GM12878 (cell line): ENCODE results near the gene TBCE. TPM values are rescaled to one million over a fixed set of nuclear protein-coding genes. Genes with fewer than 3 reads are reported as not detected.
"Not testable (repeated sequence)": the region's sequence is repeated elsewhere in the genome, so short reads cannot be mapped to it uniquely, and the experiment has no call there.

Source experiments
- ATAC-seq: fragments of 200-7000 bp; cut with Tn5 transposase; 3 replicates; pipeline ENCODE4 v1.9.1; 2020; ENCODE audit warnings: mild to moderate bottlenecking, moderate library complexity
- BruUV-seq: library from RNA; stranded (reverse); fragments of 400-500 nt; replicated peaks from 2 replicates; lab custom pipeline; 2021; lab: Mats Ljungman, UMichigan
- CTCF ChIA-PET: fragments of 300-600 bp; sonication (Branson Sonifier 250); formaldehyde crosslinking; extraction: SDS; loops from one replicate; lab custom pipeline; 2021; ENCODE audit warnings: inconsistent platforms; lab: Yijun Ruan, JAX
- POLR2A ChIA-PET: fragments of 350-600 bp; formaldehyde crosslinking; extraction: SDS; loops from one replicate; lab custom pipeline; 2021; ENCODE audit warnings: inconsistent platforms; lab: Charles Lee
- RAD21 ChIA-PET: fragments of 300-600 bp; sonication (Branson Sonifier 250); formaldehyde crosslinking; loops from one replicate; lab custom pipeline; 2023; ENCODE audit warnings: antibody characterized with exemption; ENCODE audit not compliant: unreplicated experiment; lab: Charles Lee
- SMC1A ChIA-PET: fragments of 300-600 bp; sonication (Branson Sonifier 250); formaldehyde crosslinking; loops from one replicate; lab custom pipeline; 2023; ENCODE audit not compliant: unreplicated experiment, uncharacterized antibody; lab: Charles Lee
- DNase-seq: peaks from one replicate; pipeline ENCODE4 v3.0.0-alpha.2; 2011; ENCODE audit warnings: low read depth, low spot score
- FAIRE-seq: peaks from 3 replicates; lab custom pipeline; 2011; peaks lifted over from hg19 to GRCh38; lab: Jason Lieb, UNC
- H2AFZ ChIP-seq: 2 replicates; pipeline ENCODE4 v1.6.0; 2011; ENCODE audit warnings: low read depth, low read length, control low read depth; ENCODE audit not compliant: control insufficient read depth
- H3K27ac ChIP-seq: 2 replicates; pipeline ENCODE4 v1.5.1; 2011; ENCODE audit warnings: control low read depth; ENCODE audit not compliant: control insufficient read depth, insufficient read depth
- H3K27me3 ChIP-seq, 2 experiments: replicated peaks in 1 of 2; 2 replicates each; pipeline versions ENCODE4 v1.6.0 to v1.6.1; 2011; ENCODE audit warnings: low read length in 1 of 2; ENCODE audit not compliant: control insufficient read depth in 2 of 2, insufficient read depth in 2 of 2
- H3K36me3 ChIP-seq, 2 experiments: 2 replicates each; pipeline ENCODE4 v1.5.1; 2011; ENCODE audit warnings: low read length in 1 of 2; ENCODE audit not compliant: control insufficient read depth in 2 of 2, insufficient read depth in 2 of 2
- H3K4me1 ChIP-seq: 2 replicates; pipeline ENCODE4 v1.6.1; 2011; ENCODE audit warnings: mild to moderate bottlenecking, low read length, moderate library complexity, mixed read lengths; ENCODE audit not compliant: control insufficient read depth, insufficient read depth
- H3K4me2 ChIP-seq: 2 replicates; pipeline ENCODE4 v1.6.0; 2011; ENCODE audit warnings: control low read depth; ENCODE audit not compliant: control insufficient read depth, insufficient read depth
- H3K4me3 ChIP-seq: fragments of 200-600 bp; sonication (generic); 2 replicates; pipeline ENCODE4 v1.5.1; 2016
- H3K79me2 ChIP-seq: 2 replicates; pipeline ENCODE4 v1.6.0; 2011; ENCODE audit warnings: low read length; ENCODE audit not compliant: control insufficient read depth, insufficient read depth
- H3K9ac ChIP-seq: 2 replicates; pipeline ENCODE4 v1.8.0; 2011; ENCODE audit warnings: low read length, control low read depth, mixed read lengths; ENCODE audit not compliant: control insufficient read depth, insufficient read depth
- H3K9me3 ChIP-seq: replicated peaks from 3 replicates; pipeline ENCODE4 v1.5.1; 2011; ENCODE audit warnings: mild to moderate bottlenecking, low read length; ENCODE audit not compliant: control insufficient read depth, insufficient read depth
- H4K20me1 ChIP-seq: 2 replicates; pipeline ENCODE4 v1.6.0; 2011; ENCODE audit not compliant: control insufficient read depth, insufficient read depth
- IKZF1 ChIP-seq: fragments of 450-650 bp; conservative IDR thresholded peaks from 2 replicates; pipeline ENCODE4 v1.6.1; 2017; ENCODE audit warnings: antibody characterized with exemption, mild to moderate bottlenecking
- MEF2B ChIP-seq: fragments of 450-650 bp; IDR thresholded peaks from 2 replicates; pipeline ENCODE4 v1.6.1; 2018; ENCODE audit warnings: mild to moderate bottlenecking, moderate library complexity; ENCODE audit not compliant: partially characterized antibody, poor library complexity, severe bottlenecking
- MYB ChIP-seq: fragments of 150-350 bp; IDR thresholded peaks from 2 replicates; pipeline ENCODE4 v1.6.1; 2014; ENCODE audit warnings: mild to moderate bottlenecking, low read depth, low read length, borderline replicate concordance
- PAX5 ChIP-seq: IDR thresholded peaks from 2 replicates; pipeline ENCODE4 v1.6.1; 2011; ENCODE audit warnings: low read depth, low read length, borderline replicate concordance
- RB1 ChIP-seq: fragments of 450-650 bp; formaldehyde crosslinking; IDR thresholded peaks from 2 replicates; pipeline ENCODE4 v1.6.1; 2017; ENCODE audit warnings: mild to moderate bottlenecking, borderline replicate concordance
- SMAD5 ChIP-seq: IDR thresholded peaks from 2 replicates; pipeline ENCODE4 v1.6.1; 2016; ENCODE audit warnings: antibody characterized with exemption, low read depth
- WGBS: methylation state at CpG from one replicate; pipeline ENCODE4 v1.1.6; 2016; ENCODE audit warnings: low lambda C conversion rate; ENCODE audit not compliant: insufficient replicate concordance, insufficient coverage; ENCODE audit errors: missing lambda C conversion rate; 5-methylcytosine and 5-hydroxymethylcytosine counted together
- in situ Hi-C: fragments of 300-500 bp; cut with MboI; formaldehyde crosslinking; loops from 9 replicates; pipeline ENCODE4 v1.14.3; 2018; ENCODE audit warnings: mixed read lengths
- intact Hi-C: fragments of 100-400 bp; cut with micrococcal nuclease; formaldehyde crosslinking; loops from one replicate; pipeline ENCODE4 v1.14.2; 2022; ENCODE audit not compliant: unreplicated experiment
- polyA plus RNA-seq, 11 experiments: library from polyadenylated mRNA; depleted of rRNA in 4 of 11; unstranded in 6 of 11; stranded (reverse) in 5 of 11; fragments of >200 nt; fragmentation: Nextera tagmentation in 4 of 11; fragmentation: Illumina TruSeq in 1 of 11; extraction: Ambion mirVana in 4 of 11; extraction: Trizol in 1 of 11; gene quantifications; 1 replicate in 1 of 11; 2 replicates in 10 of 11; pipeline versions ENCODE4 v1.2.1 to v1.2.3, GENCODE V29; 2011 to 2016; ENCODE audit warnings: inconsistent platforms in 2 of 11, missing spikeins in 2 of 11, low read depth in 1 of 11
- total RNA-seq, 4 experiments: library from RNA; depleted of rRNA in 3 of 4; stranded (reverse); fragments of >200 nt in 3 of 4; fragmentation: Illumina TruSeq in 1 of 4; extraction: Trizol in 1 of 4; gene quantifications; 2 replicates each; pipeline versions ENCODE4 v1.2.1 to v1.2.3, GENCODE V29; 2013 to 2021
- TF ChIP-seq, protein P1 (sequence below): fragments of 450-650 bp; IDR thresholded peaks from 2 replicates; pipeline ENCODE4 v1.6.1; 2017; ENCODE audit warnings: low read depth, mild to moderate bottlenecking, moderate library complexity
- TF ChIP-seq, protein P2 (sequence below): fragments of 150-350 bp; IDR thresholded peaks from 2 replicates; pipeline ENCODE4 v1.6.1; 2014; ENCODE audit warnings: mild to moderate bottlenecking, low read depth, low read length
- TF ChIP-seq, protein P3 (sequence below): fragments of 450-650 bp; IDR thresholded peaks from 2 replicates; pipeline ENCODE4 v1.6.1; 2017; ENCODE audit warnings: mild to moderate bottlenecking, moderate library complexity

The TBCE gene
- total and polyA plus RNA-seq, 10 of the 15 experiments (the other 5 are each of a cell fraction or from before 2014, with no cell fraction given), result 22.7 to 48.7 (median 29.2) TPM

DNA sequence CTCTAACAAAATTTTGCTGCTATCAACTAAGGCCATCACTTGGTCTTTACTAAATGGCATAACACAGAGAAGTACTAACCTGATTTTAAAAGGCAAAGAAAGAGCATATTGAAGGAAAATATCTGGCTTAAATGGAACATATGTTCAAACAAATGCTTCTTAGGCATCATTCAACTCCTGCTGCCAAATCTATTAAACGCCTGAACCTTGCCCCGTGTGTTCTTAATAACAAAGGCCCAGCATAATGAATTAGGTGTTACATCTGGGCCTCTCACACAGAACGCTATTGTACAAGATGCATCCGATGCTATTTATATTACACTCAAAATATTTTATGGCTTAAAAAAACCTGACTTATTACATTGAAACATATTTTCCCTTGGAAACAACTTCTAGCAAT is 88.6 kb downstream of the TBCE start:
- in situ Hi-C loops (no loop called here), intact Hi-C loops (no loop called here)
- Histone ChIP-seq H3K36me3 (peaks cover 0 to 3% of the 10 kb centered on the region in 2 experiments; a peak in 2 of 4 replicates), H3K27ac (no peak overlapping the region), H3K9me3 (no peaks in the 10 kb centered on the region), H3K27me3 (no peaks in the 10 kb centered on the region), H3K79me2 (no peaks in the 10 kb centered on the region), H3K4me1 (no peaks in the 10 kb centered on the region), H2AFZ (no peak overlapping the region), H3K4me2 (no peak overlapping the region), H3K4me3 (no peak overlapping the region), H4K20me1 (no peaks in the 10 kb centered on the region), H3K9ac (no peak overlapping the region)
- 92% methylated on average over 4 of the region's 4 CpGs for WGBS
- ChIA-PET CTCF (no interaction called here), SMC1A (interaction anchor here (1.4 kb wide), 1 partner anchor 12 kb away, joined by 3 read pairs; no protein-coding TSS in a partner anchor), POLR2A (no interaction called here), RAD21 (no interaction called here)
- DNase-seq (no peak), FAIRE-seq (no peak), ATAC-seq (no peak)
- no TSS peak for BruUV-seq
- TF ChIP-seq, protein P1, sequence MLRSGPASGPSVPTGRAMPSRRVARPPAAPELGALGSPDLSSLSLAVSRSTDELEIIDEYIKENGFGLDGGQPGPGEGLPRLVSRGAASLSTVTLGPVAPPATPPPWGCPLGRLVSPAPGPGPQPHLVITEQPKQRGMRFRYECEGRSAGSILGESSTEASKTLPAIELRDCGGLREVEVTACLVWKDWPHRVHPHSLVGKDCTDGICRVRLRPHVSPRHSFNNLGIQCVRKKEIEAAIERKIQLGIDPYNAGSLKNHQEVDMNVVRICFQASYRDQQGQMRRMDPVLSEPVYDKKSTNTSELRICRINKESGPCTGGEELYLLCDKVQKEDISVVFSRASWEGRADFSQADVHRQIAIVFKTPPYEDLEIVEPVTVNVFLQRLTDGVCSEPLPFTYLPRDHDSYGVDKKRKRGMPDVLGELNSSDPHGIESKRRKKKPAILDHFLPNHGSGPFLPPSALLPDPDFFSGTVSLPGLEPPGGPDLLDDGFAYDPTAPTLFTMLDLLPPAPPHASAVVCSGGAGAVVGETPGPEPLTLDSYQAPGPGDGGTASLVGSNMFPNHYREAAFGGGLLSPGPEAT, result no peak
- TF ChIP-seq MYB (no peak), SMAD5 (no peak), MEF2B (no peak), PAX5 (no peak), IKZF1 (no peak), RB1 (no peak)
- TF ChIP-seq, protein P2, sequence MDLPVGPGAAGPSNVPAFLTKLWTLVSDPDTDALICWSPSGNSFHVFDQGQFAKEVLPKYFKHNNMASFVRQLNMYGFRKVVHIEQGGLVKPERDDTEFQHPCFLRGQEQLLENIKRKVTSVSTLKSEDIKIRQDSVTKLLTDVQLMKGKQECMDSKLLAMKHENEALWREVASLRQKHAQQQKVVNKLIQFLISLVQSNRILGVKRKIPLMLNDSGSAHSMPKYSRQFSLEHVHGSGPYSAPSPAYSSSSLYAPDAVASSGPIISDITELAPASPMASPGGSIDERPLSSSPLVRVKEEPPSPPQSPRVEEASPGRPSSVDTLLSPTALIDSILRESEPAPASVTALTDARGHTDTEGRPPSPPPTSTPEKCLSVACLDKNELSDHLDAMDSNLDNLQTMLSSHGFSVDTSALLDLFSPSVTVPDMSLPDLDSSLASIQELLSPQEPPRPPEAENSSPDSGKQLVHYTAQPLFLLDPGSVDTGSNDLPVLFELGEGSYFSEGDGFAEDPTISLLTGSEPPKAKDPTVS, result no peak
- TF ChIP-seq, protein P3, sequence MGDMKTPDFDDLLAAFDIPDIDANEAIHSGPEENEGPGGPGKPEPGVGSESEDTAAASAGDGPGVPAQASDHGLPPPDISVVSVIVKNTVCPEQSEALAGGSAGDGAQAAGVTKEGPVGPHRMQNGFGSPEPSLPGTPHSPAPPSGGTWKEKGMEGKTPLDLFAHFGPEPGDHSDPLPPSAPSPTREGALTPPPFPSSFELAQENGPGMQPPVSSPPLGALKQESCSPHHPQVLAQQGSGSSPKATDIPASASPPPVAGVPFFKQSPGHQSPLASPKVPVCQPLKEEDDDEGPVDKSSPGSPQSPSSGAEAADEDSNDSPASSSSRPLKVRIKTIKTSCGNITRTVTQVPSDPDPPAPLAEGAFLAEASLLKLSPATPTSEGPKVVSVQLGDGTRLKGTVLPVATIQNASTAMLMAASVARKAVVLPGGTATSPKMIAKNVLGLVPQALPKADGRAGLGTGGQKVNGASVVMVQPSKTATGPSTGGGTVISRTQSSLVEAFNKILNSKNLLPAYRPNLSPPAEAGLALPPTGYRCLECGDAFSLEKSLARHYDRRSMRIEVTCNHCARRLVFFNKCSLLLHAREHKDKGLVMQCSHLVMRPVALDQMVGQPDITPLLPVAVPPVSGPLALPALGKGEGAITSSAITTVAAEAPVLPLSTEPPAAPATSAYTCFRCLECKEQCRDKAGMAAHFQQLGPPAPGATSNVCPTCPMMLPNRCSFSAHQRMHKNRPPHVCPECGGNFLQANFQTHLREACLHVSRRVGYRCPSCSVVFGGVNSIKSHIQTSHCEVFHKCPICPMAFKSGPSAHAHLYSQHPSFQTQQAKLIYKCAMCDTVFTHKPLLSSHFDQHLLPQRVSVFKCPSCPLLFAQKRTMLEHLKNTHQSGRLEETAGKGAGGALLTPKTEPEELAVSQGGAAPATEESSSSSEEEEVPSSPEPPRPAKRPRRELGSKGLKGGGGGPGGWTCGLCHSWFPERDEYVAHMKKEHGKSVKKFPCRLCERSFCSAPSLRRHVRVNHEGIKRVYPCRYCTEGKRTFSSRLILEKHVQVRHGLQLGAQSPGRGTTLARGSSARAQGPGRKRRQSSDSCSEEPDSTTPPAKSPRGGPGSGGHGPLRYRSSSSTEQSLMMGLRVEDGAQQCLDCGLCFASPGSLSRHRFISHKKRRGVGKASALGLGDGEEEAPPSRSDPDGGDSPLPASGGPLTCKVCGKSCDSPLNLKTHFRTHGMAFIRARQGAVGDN, result no peak

DNA sequence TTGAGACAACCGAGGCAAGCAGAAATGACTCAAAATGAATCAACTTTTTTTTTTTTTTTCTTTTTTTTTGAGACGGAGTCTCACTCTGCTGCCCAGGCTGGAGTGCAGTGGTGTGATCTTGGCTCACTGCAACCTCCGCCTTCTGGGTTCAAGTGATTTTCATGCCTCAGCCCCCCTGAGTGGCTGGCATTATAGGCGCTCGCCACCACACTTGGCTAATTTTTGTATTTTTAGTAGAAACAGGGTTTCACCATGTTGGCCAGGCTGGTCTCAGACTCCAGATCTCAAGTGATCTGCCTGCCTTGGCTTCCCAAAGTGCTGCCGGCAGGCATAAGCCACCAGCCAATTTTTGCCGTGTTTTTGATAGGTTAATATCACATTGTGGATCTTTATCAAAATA is 90.6 kb downstream of the TBCE start:
- in situ Hi-C loops, H3K4me1 ChIP-seq, FAIRE-seq, H3K9ac ChIP-seq, CTCF ChIA-PET, H3K9me3 ChIP-seq, H3K79me2 ChIP-seq, H3K36me3 ChIP-seq, SMC1A ChIA-PET, H3K27me3 ChIP-seq, RAD21 ChIA-PET, H4K20me1 ChIP-seq, BruUV-seq, H2AFZ ChIP-seq, H3K4me2 ChIP-seq, intact Hi-C loops, H3K4me3 ChIP-seq, DNase-seq, POLR2A ChIA-PET, H3K27ac ChIP-seq, ATAC-seq: not testable (repeated sequence)
- 92% methylated on average over 7 of the region's 7 CpGs for WGBS
